Right lobe of liver (tissue), 6 donors: Measurements from ENCODE around the gene MAP3K13. TPM values are rescaled to one million over a fixed set of nuclear protein-coding genes. Genes with fewer than 3 reads are reported as not detected.

ENCODE experiments used
- ATAC-seq, 4 donors: fragments of 200-7000 bp; cut with Tn5 transposase; one replicate each; pipeline ENCODE4 v1.9.1; 2020; ENCODE audit warnings: mild to moderate bottlenecking in 4 of 4, moderate library complexity in 4 of 4
- DNase-seq, 3 donors: peaks; one replicate each; pipeline ENCODE4 v3.0.0-alpha.2; 2020
- H3K27ac ChIP-seq, 3 donors: fragments of 200-600 bp; one replicate each; pipeline ENCODE4 v1.8.0; 2022
- H3K27me3 ChIP-seq, 2 donors: fragments of 200-600 bp; one replicate each; pipeline ENCODE4 v1.8.0; 2022
- H3K36me3 ChIP-seq, 4 donors: fragments of 200-600 bp; sonication (generic) in 1 of 4; one replicate each; pipeline versions ENCODE4 v1.5.1 to v1.8.0; 2017 to 2022; ENCODE audit warnings: control low read depth in 1 of 4
- H3K4me1 ChIP-seq, 4 donors: fragments of 200-600 bp; sonication (generic) in 1 of 4; one replicate each; pipeline versions ENCODE4 v1.5.1 to v1.8.0; 2017 to 2022; ENCODE audit warnings: control low read depth in 1 of 4
- H3K4me3 ChIP-seq, 3 donors: fragments of 200-600 bp; one replicate each; pipeline ENCODE4 v1.8.0; 2022
- H3K9me3 ChIP-seq, 4 donors: fragments of 200-600 bp; sonication (generic) in 1 of 4; one replicate each; pipeline versions ENCODE4 v1.5.1 to v1.8.0; 2017 to 2022; ENCODE audit warnings: control low read depth in 1 of 4
- POLR2A ChIP-seq: fragments of 450-650 bp; IDR thresholded peaks from one replicate; pipeline ENCODE4 v1.6.1; 2017; ENCODE audit warnings: antibody characterized with exemption, mild to moderate bottlenecking
- WGBS: methylation state at CpG from one replicate; pipeline ENCODE4 v1.1.6; 2018; ENCODE audit warnings: low coverage, low lambda C conversion rate; ENCODE audit not compliant: insufficient coverage; ENCODE audit errors: missing lambda C conversion rate; 5-methylcytosine and 5-hydroxymethylcytosine counted together
- intact Hi-C, 2 donors: fragments of 100-400 bp; cut with DNase I; formaldehyde crosslinking; loops; one replicate each; pipeline versions ENCODE4 v1.11.2 to v1.14.1; 2022
- total RNA-seq, 6 experiments: library from RNA; depleted of rRNA in 2 of 6; stranded (reverse); fragments of >200 nt in 2 of 6; fragmentation: NEBNext Ultra II Directional in 3 of 6; extraction: Animal tissue kit (Norgen Biotek cat#: 25700) in 3 of 6; gene quantifications; one replicate each; pipeline versions ENCODE4 v1.1.0 to v1.2.4, GENCODE V29; 2016 to 2023
- TF ChIP-seq, protein P1 (sequence below), 4 donors: fragments of 200-600 bp in 3 of 4; fragments of 450-650 bp in 1 of 4; IDR thresholded peaks; one replicate each; pipeline versions ENCODE4 v1.5.1 to v1.8.0; 2016 to 2022; ENCODE audit warnings: antibody characterized with exemption in 4 of 4, mild to moderate bottlenecking in 2 of 4
- donor health status: DM: no; HTN: yes; CAD: no.
- donor health status: DM: no; HTN: no; CAD: no.
- donor health status: DM: no; HTN: no; CAD: no.
- donor health status: DM: no; HTN: yes; CAD: no.
- donor health status: DM: no; HTN: yes; CAD: no.

Gene MAP3K13
- total RNA-seq, 6 experiments from 2014 or later: 14.1 to 30.9 (median 24.1) TPM

DNA sequence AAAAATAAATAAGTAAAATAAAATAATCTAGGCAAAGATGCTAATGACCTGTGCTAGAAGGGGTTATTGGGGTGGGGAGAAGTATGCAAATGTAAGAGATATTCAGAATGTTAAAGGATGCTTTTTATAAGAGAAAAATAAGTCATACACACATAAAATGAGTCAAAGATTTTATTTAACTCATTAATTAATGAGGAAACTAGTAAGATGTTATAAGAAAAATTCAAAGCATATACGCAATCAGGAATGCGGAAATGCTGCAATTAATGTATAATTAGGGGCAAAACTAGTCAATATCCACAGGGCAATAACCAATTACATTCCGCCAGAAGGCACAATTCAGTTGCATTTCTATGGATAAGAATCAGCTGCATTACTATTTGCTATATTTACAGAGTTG, 30.1 kb downstream of the MAP3K13 start:
- Histone ChIP-seq H3K4me1 (no peaks in the 10 kb centered on the region), H3K27ac (no peak overlapping the region), H3K36me3 (no peaks in the 10 kb centered on the region), H3K27me3 (no peaks in the 10 kb centered on the region), H3K4me3 (no peak overlapping the region), H3K9me3 (no peaks in the 10 kb centered on the region)
- ATAC-seq: no peak
- intact Hi-C loops: no loop called here
- WGBS: 92% methylated on average over 3 of the region's 3 CpGs
- DNase-seq: no peak
- TF ChIP-seq, protein P1, sequence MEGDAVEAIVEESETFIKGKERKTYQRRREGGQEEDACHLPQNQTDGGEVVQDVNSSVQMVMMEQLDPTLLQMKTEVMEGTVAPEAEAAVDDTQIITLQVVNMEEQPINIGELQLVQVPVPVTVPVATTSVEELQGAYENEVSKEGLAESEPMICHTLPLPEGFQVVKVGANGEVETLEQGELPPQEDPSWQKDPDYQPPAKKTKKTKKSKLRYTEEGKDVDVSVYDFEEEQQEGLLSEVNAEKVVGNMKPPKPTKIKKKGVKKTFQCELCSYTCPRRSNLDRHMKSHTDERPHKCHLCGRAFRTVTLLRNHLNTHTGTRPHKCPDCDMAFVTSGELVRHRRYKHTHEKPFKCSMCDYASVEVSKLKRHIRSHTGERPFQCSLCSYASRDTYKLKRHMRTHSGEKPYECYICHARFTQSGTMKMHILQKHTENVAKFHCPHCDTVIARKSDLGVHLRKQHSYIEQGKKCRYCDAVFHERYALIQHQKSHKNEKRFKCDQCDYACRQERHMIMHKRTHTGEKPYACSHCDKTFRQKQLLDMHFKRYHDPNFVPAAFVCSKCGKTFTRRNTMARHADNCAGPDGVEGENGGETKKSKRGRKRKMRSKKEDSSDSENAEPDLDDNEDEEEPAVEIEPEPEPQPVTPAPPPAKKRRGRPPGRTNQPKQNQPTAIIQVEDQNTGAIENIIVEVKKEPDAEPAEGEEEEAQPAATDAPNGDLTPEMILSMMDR (IDR thresholded peaks at IDR 0.05): no peak
- no peak for TF ChIP-seq POLR2A

DNA sequence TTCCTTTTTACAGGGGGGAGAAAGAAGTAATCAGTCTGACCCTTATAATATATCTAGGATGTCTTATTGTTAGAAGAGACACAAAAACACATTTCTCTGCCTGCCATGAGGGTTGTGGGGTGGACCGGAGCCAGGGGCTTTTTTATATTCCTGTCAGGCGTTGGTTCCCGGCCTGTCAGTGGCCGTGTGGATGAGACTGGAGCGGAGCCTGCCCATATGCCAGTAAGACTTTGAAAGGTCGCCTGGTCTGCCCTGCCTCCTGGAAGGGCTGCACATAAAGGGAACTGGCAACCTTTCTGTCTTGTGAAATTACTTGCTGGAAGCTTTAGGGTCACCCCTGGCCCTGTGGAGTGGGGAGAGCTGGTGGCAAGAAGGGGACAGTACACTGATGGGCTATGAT, 34.7 kb downstream of the MAP3K13 start:
- no peak for TF ChIP-seq POLR2A
- TF ChIP-seq, protein P1 (IDR thresholded peaks at IDR 0.05): no peak
- no peaks in the 10 kb centered on the region for H3K27me3 ChIP-seq
- H3K27ac ChIP-seq: no peak overlapping the region
- H3K4me3 ChIP-seq: no peak overlapping the region
- no peaks in the 10 kb centered on the region for H3K9me3 ChIP-seq
- H3K4me1 ChIP-seq: no peaks in the 10 kb centered on the region
- ATAC-seq (no peak), DNase-seq (no peak)
- intact Hi-C loops: no loop called here
- WGBS: 84% methylated on average over 6 of the region's 6 CpGs
- no peaks in the 10 kb centered on the region for H3K36me3 ChIP-seq

DNA sequence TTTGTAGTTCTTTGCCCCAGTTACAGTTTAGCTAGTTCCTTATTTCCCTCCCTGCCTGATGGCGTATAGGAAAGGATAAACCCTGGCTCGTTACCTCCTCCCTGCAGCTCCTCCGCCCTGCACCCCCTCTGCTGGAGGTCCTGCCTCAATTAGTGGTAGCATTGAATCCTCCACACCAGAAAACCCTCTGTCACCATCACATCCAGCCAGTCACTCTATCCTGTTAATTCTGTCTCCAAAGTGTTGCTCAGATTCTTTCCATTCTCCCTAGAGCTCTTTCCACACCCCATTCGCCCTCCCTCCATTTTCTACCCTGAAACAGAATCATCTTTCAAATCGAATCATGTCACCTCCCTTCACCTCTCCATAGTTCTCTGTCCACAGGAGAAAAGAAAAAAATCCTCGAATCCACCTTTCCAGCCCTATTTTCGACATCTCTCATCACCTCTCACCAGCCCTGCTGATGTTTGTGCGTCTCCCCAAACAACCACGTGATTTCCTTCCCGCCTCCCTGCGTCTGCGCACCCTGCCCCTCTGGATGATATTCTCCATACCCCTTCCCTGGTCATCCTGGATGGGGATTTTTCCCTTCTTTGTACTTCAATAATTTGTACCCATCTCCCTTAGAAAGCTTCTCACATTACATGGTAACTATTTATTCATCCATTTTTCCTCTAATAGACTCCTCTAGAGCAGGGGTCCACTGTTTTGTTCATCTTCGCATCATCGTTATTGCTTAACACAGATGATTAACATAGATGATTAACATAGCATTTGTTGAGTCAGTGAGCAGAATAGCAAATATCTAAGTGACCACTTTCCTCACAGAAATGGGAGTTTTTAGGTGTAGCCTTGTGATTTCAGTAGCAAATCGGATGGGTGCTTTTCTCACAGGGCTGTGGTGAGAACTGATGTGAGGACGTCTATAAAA, 37.1 kb downstream of the MAP3K13 start:
- Histone ChIP-seq H3K9me3 (no peaks in the 10 kb centered on the region), H3K4me3 (no peak overlapping the region), H3K27ac (no peak overlapping the region), H3K36me3 (no peaks in the 10 kb centered on the region), H3K27me3 (no peaks in the 10 kb centered on the region), H3K4me1 (no peaks in the 10 kb centered on the region)
- intact Hi-C loops: no loop called here
- TF ChIP-seq POLR2A: no peak
- ATAC-seq (no peak), DNase-seq (no peak)
- WGBS: 77% methylated on average over 16 of the region's 16 CpGs

DNA sequence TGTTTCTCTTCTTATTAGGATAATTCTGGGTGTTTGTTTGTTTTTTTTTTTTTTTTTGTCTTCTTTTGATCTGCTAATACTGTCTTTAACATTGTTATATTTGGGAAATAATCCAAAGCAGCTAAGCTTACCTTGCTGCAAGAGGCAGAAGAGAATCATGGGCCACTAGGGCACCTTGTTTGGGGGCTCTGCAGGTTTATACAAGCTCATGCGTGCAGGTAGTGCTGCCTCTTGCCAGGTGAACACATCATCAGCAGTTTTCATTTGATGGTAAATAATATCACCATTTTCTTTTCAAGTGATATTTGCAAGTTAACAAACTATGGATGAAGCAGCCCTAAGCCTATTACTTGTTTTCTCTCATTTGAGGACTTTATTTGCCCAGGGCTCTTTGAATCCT, 37.9 kb downstream of the MAP3K13 start:
- 100% methylated on average over 1 of the region's 1 CpG for WGBS
- Histone ChIP-seq H3K27ac (no peak overlapping the region), H3K4me3 (no peak overlapping the region), H3K4me1 (no peaks in the 10 kb centered on the region), H3K27me3 (no peaks in the 10 kb centered on the region), H3K36me3 (no peaks in the 10 kb centered on the region), H3K9me3 (no peaks in the 10 kb centered on the region)
- TF ChIP-seq POLR2A: no peak
- TF ChIP-seq, protein P1 (IDR thresholded peaks at IDR 0.05): no peak
- ATAC-seq (no peak), DNase-seq (no peak)
- intact Hi-C loops: no loop called here

DNA sequence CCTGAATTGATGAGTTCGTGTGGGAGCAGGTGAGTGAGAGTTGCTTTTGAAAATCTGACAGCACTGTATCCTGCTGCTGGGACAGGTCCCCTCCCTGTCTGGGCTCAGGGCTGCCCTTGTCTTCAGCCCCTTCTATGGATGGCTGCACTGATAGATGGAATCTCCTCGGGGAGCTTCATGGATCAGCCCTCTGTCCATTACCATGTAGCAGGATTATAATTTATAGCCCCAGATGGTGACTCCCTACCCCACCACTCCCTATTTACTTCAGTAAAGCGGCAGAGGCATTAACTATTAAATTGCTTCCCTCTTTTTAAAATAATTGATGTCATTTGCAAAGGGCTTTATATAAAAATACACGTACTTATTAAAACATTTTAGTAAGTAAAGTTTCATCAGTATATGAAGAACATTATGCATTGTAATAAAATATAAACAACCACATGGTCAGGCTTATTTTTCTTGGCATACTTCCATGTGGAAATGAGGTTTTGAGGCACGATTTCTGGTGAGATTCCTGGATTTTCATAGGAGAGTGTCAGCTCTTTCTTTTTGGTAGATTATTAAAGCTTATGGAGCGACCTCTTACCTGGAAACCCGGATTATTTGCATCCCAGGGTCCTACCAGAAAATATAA, 38.5 kb downstream of the MAP3K13 start:
- H3K36me3 ChIP-seq: no peaks in the 10 kb centered on the region
- no peak overlapping the region for H3K27ac ChIP-seq
- 53% methylated on average over 7 of the region's 7 CpGs for WGBS
- H3K27me3 ChIP-seq: no peaks in the 10 kb centered on the region
- DNase-seq: no peak
- no peaks in the 10 kb centered on the region for H3K4me1 ChIP-seq
- H3K4me3 ChIP-seq: no peak overlapping the region
- intact Hi-C loops: no loop called here
- ATAC-seq: no peak
- TF ChIP-seq, protein P1 (IDR thresholded peaks at IDR 0.05): no peak
- TF ChIP-seq POLR2A: no peak
- no peaks in the 10 kb centered on the region for H3K9me3 ChIP-seq
